PC-3 (cell line): Measurements from ENCODE around the gene COL9A2. TPM values are rescaled to one million over a fixed set of nuclear protein-coding genes. Genes with fewer than 3 reads are reported as not detected.

ENCODE experiments used
- ATAC-seq: fragments of 200-7000 bp; cut with Tn5 transposase; 2 replicates; pipeline ENCODE4 v1.9.1; 2020; ENCODE audit warnings: mild to moderate bottlenecking, moderate library complexity
- BruUV-seq: library from RNA; stranded (reverse); fragments of 400-500 nt; replicated peaks from 2 replicates; lab custom pipeline; 2021; lab: Mats Ljungman, UMichigan
- CTCF ChIA-PET: fragments of 300-600 bp; sonication (Branson Sonifier 250); formaldehyde crosslinking; loops from one replicate; lab custom pipeline; 2022; ENCODE audit warnings: antibody characterized with exemption; lab: Charles Lee
- POLR2A ChIA-PET: fragments of 300-600 bp; sonication (Branson Sonifier 250); formaldehyde crosslinking; loops from one replicate; lab custom pipeline; 2022; ENCODE audit warnings: antibody characterized with exemption; ENCODE audit not compliant: unreplicated experiment; lab: Charles Lee
- DNase-seq: peaks from one replicate; pipeline ENCODE4 v3.0.0-alpha.2; 2015
- H2AFZ ChIP-seq: fragments of 300-600 bp; sonication (generic); 2 replicates; pipeline ENCODE4 v1.6.0; 2016; ENCODE audit warnings: antibody characterized with exemption, low read length
- H3F3A ChIP-seq: fragments of 300-600 bp; sonication (generic); one replicate; pipeline ENCODE4 v1.6.0; 2017; ENCODE audit warnings: antibody characterized with exemption, low read length, control low read depth, mild to moderate bottlenecking; ENCODE audit not compliant: unreplicated experiment
- H3K27ac ChIP-seq: fragments of 300-600 bp; sonication (generic); 2 replicates; pipeline ENCODE4 v1.5.1; 2016; ENCODE audit warnings: mild to moderate bottlenecking, low read length
- H3K27me3 ChIP-seq: fragments of 300-600 bp; sonication (generic); 2 replicates; pipeline ENCODE4 v1.6.1; 2016; ENCODE audit warnings: low read length, mixed read lengths
- H3K36me3 ChIP-seq: fragments of 300-600 bp; sonication (generic); 2 replicates; pipeline ENCODE4 v1.6.1; 2016; ENCODE audit warnings: low read depth, mixed run types, low read length, mixed read lengths
- H3K4me1 ChIP-seq: fragments of 300-600 bp; sonication (generic); 2 replicates; pipeline ENCODE4 v1.5.1; 2016; ENCODE audit warnings: low read length; ENCODE audit not compliant: insufficient read depth
- H3K4me2 ChIP-seq: fragments of 300-600 bp; sonication (generic); 2 replicates; pipeline ENCODE4 v1.6.0; 2016; ENCODE audit warnings: low read length
- H3K4me3 ChIP-seq: fragments of 300-600 bp; sonication (generic); 2 replicates; pipeline ENCODE4 v1.5.1; 2016; ENCODE audit warnings: mild to moderate bottlenecking, low read length, mixed read lengths
- H3K79me2 ChIP-seq: fragments of 300-600 bp; sonication (generic); 2 replicates; pipeline ENCODE4 v1.6.1; 2017; ENCODE audit warnings: low read length, mixed read lengths
- H3K9ac ChIP-seq: fragments of 300-600 bp; sonication (generic); 2 replicates; pipeline ENCODE4 v1.6.0; 2016; ENCODE audit warnings: mild to moderate bottlenecking, low read length
- H3K9me2 ChIP-seq: fragments of 300-600 bp; sonication (generic); replicated peaks from 2 replicates; pipeline ENCODE4 v1.6.1; 2016; ENCODE audit warnings: mixed run types, low read length, mixed read lengths
- H3K9me3 ChIP-seq: fragments of 300-600 bp; sonication (generic); 2 replicates; pipeline ENCODE4 v1.6.1; 2016; ENCODE audit warnings: low read length, mixed read lengths
- H4K20me1 ChIP-seq: fragments of 300-600 bp; sonication (generic); 2 replicates; pipeline ENCODE4 v1.6.1; 2016; ENCODE audit warnings: low read length, mixed read lengths
- CTCF ChIP-seq: fragments of 300-600 bp; sonication (generic); conservative IDR thresholded peaks from 2 replicates; pipeline ENCODE4 v1.5.1; 2017; ENCODE audit warnings: antibody characterized with exemption, low read depth, mild to moderate bottlenecking, low read length
- EZH2 ChIP-seq: fragments of 300-600 bp; sonication (generic); IDR thresholded peaks from one replicate; pipeline ENCODE4 v1.6.1; 2017; ENCODE audit warnings: antibody characterized with exemption, mild to moderate bottlenecking, low read length; ENCODE audit not compliant: unreplicated experiment
- EZH2phosphoT487 ChIP-seq: fragments of 300-600 bp; sonication (generic); IDR thresholded peaks from 2 replicates; pipeline ENCODE4 v1.6.1; 2018; ENCODE audit warnings: mild to moderate bottlenecking, antibody characterized with exemption, low read length, borderline replicate concordance
- intact Hi-C: fragments of 100-400 bp; cut with micrococcal nuclease; formaldehyde crosslinking; loops from 2 replicates; pipeline ENCODE4 v1.9.0; 2023
- total RNA-seq: library from RNA; depleted of rRNA; stranded (reverse); fragments of >200 nt; gene quantifications from 2 replicates; pipeline ENCODE4 v1.2.3, GENCODE V29; 2014

COL9A2 gene
- total RNA-seq, 1 experiment from 2014 or later: 4.4 TPM

GRCh38 chr1:40264354-40264781, 52.7 kb downstream of the COL9A2 start:
- Histone ChIP-seq H2AFZ (no peak overlapping the region), H4K20me1 (no peaks in the 10 kb centered on the region), H3K9me3 (no peaks in the 10 kb centered on the region), H3F3A (no peaks in the 10 kb centered on the region), H3K9me2 (no peaks in the 10 kb centered on the region), H3K27me3 (no peaks in the 10 kb centered on the region), H3K79me2 (peaks cover 55% of the 10 kb centered on the region), H3K4me3 (no peak overlapping the region), H3K9ac (no peak overlapping the region), H3K4me2 (no peak overlapping the region), H3K4me1 (peaks cover 9% of the 10 kb centered on the region), H3K27ac (no peak overlapping the region), H3K36me3 (peaks cover 46% of the 10 kb centered on the region)
- TF ChIP-seq CTCF (no peak), EZH2 (no peak), EZH2phosphoT487 (no peak)
- intact Hi-C loops: no loop called here
- ChIA-PET CTCF (no interaction called here), POLR2A (no interaction called here)
- DNase-seq (no peak), ATAC-seq (no peak)
- no TSS peak for BruUV-seq

GRCh38 chr1:40258445-40258769, 58.7 kb downstream of the COL9A2 start:
- TSS peak; percentile 80 for BruUV-seq
- H3F3A ChIP-seq: no peaks in the 10 kb centered on the region
- no peaks in the 10 kb centered on the region for H4K20me1 ChIP-seq
- peak overlapping the region; percentile 65 for H3K27ac ChIP-seq
- peak overlapping the region; percentile 90 for H3K4me2 ChIP-seq
- no peak for TF ChIP-seq EZH2phosphoT487
- TF ChIP-seq CTCF: no peak
- TF ChIP-seq EZH2: no peak
- peak; percentile 6 for ATAC-seq
- H3K9me2 ChIP-seq: no peaks in the 10 kb centered on the region
- H3K27me3 ChIP-seq: no peaks in the 10 kb centered on the region
- H3K9me3 ChIP-seq: no peaks in the 10 kb centered on the region
- peaks cover 70% of the 10 kb centered on the region for H3K79me2 ChIP-seq
- peak overlapping the region; percentile 90 for H2AFZ ChIP-seq
- intact Hi-C loops: no loop called here
- CTCF ChIA-PET: interaction anchor here (0.6 kb wide), 1 partner anchor 76 kb away, joined by 3 read pairs; no protein-coding TSS in a partner anchor
- no peak for DNase-seq
- peaks cover 29% of the 10 kb centered on the region for H3K36me3 ChIP-seq
- peaks cover 11% of the 10 kb centered on the region for H3K4me1 ChIP-seq
- POLR2A ChIA-PET: interaction anchor here (1.2 kb wide), 1 partner anchor 17 kb away, joined by 3 read pairs; no protein-coding TSS in a partner anchor
- H3K9ac ChIP-seq: peak overlapping the region; percentile 94
- H3K4me3 ChIP-seq: peak overlapping the region; percentile 100

GRCh38 chr1:40257688-40258444, 59.2 kb downstream of the COL9A2 start, which contains the start of gene ZMPSTE24:
Gene ZMPSTE24 (plus strand): TSS chr1:40258236. CDS start chr1:40258272, 36 bp downstream.
- peak; percentile 97 for DNase-seq
- POLR2A ChIA-PET: interaction anchor here (0.6 to 1.2 kb wide), 2 partner anchors 16 to 24 kb away, joined by 3 read pairs; no protein-coding TSS in a partner anchor

More at GRCh38 chr1:40257688-40258444, 59.2 kb downstream of the COL9A2 start, which contains the start of gene ZMPSTE24:
- Histone ChIP-seq H3K9me2 (no peaks in the 10 kb centered on the region), H3K4me2 (peak within 1 kb of the TSS; percentile 90), H3K9me3 (no peaks in the 10 kb centered on the region), H3F3A (no peaks in the 10 kb centered on the region), H3K9ac (peak within 1 kb of the TSS; percentile 97), H3K27me3 (no peaks in the 10 kb centered on the region), H4K20me1 (no peaks in the 10 kb centered on the region), H3K79me2 (peaks cover 64% of the 10 kb centered on the region), H2AFZ (peak within 1 kb of the TSS; percentile 90), H3K4me3 (peak within 1 kb of the TSS; percentile 100), H3K4me1 (peaks cover 11% of the 10 kb centered on the region), H3K36me3 (peaks cover 24% of the 10 kb centered on the region), H3K27ac (peak within 1 kb of the TSS; percentile 88)
- intact Hi-C loops: no loop called here
- CTCF ChIA-PET: interaction anchor here (0.6 to 0.7 kb wide), 2 partner anchors 31 to 76 kb away, joined by 3 to 7 read pairs; no protein-coding TSS in a partner anchor
- ATAC-seq: peak; percentile 97
- no peak for TF ChIP-seq CTCF
- no TSS peak for BruUV-seq
